ENCODE results near the gene MAP1LC3B. TPM values are rescaled to one million over a fixed set of nuclear protein-coding genes. Genes with fewer than 3 reads are reported as not detected.

MAP1LC3B gene
- 31.3 TPM for polyA plus RNA-seq (2012; ENCODE audit: low read depth, missing spikeins)

GRCh38 chr16:87391950-87392820, at the start of gene MAP1LC3B:
TSS of gene MAP1LC3B (plus strand) at chr16:87392336. CDS start at chr16:87392428, 92 bp downstream.
- peak; percentile 92 for DNase-seq (ENCODE audit: insufficient read length, low spot score)
- FAIRE-seq: peak; percentile 96
- TF ChIP-seq POU2F2 (IDR thresholded peaks at IDR 0.05; ENCODE audit: low read depth, low read length) (peak; percentile 28; the same call in 1 of the 2 replicates), PAX5 (IDR thresholded peaks at IDR 0.05; ENCODE audit: insufficient read depth, low read length, severe bottlenecking) (no peak), TAF1 (IDR thresholded peaks at IDR 0.05; ENCODE audit: low read depth, low read length) (peak; percentile 93), SPI1 (IDR thresholded peaks at IDR 0.05; ENCODE audit: low read depth, low read length) (peak; percentile 46), POLR2AphosphoS5 (IDR thresholded peaks at IDR 0.05; ENCODE audit: low read depth, low read length) (peak; percentile 55), POLR2A (IDR thresholded peaks at IDR 0.05; ENCODE audit: low read depth, low read length) (peak; percentile 66)

GRCh38 chr16:87342504-87342903, 49.6 kb upstream of the MAP1LC3B start:
- FAIRE-seq: no peak
- no peak for DNase-seq (ENCODE audit: insufficient read length, low spot score)
- TF ChIP-seq POLR2AphosphoS5 (IDR thresholded peaks at IDR 0.05; ENCODE audit: low read depth, low read length) (no peak), TAF1 (IDR thresholded peaks at IDR 0.05; ENCODE audit: low read depth, low read length) (no peak), SPI1 (IDR thresholded peaks at IDR 0.05; ENCODE audit: low read depth, low read length) (no peak), PAX5 (IDR thresholded peaks at IDR 0.05; ENCODE audit: insufficient read depth, low read length, severe bottlenecking) (no peak), POU2F2 (IDR thresholded peaks at IDR 0.05; ENCODE audit: low read depth, low read length) (no peak), POLR2A (IDR thresholded peaks at IDR 0.05; ENCODE audit: low read depth, low read length) (no peak)

GRCh38 chr16:87342978-87343752, 49.0 kb upstream of the MAP1LC3B start:
- TF ChIP-seq POLR2A (IDR thresholded peaks at IDR 0.05; ENCODE audit: low read depth, low read length): no peak
- TF ChIP-seq POU2F2 (IDR thresholded peaks at IDR 0.05; ENCODE audit: low read depth, low read length): no peak
- no peak for TF ChIP-seq TAF1 (IDR thresholded peaks at IDR 0.05; ENCODE audit: low read depth, low read length)
- TF ChIP-seq PAX5 (IDR thresholded peaks at IDR 0.05; ENCODE audit: insufficient read depth, low read length, severe bottlenecking): no peak
- no peak for FAIRE-seq
- DNase-seq (ENCODE audit: insufficient read length, low spot score): no peak

GRCh38 chr16:87343753-87344050, 48.4 kb upstream of the MAP1LC3B start:
- no peak for TF ChIP-seq POU2F2 (IDR thresholded peaks at IDR 0.05; ENCODE audit: low read depth, low read length)
- no peak for DNase-seq (ENCODE audit: insufficient read length, low spot score)
- FAIRE-seq: no peak

GRCh38 chr16:87344165-87344930, 47.8 kb upstream of the MAP1LC3B start:
- DNase-seq (ENCODE audit: insufficient read length, low spot score): no peak
- no peak for FAIRE-seq
- TF ChIP-seq TAF1 (IDR thresholded peaks at IDR 0.05; ENCODE audit: low read depth, low read length): no peak

GRCh38 chr16:87344931-87345631, 47.1 kb upstream of the MAP1LC3B start:
- TF ChIP-seq SPI1 (IDR thresholded peaks at IDR 0.05; ENCODE audit: low read depth, low read length) (no peak), POU2F2 (IDR thresholded peaks at IDR 0.05; ENCODE audit: low read depth, low read length) (no peak), TAF1 (IDR thresholded peaks at IDR 0.05; ENCODE audit: low read depth, low read length) (no peak)
- no peak for FAIRE-seq
- DNase-seq (ENCODE audit: insufficient read length, low spot score): no peak

GRCh38 chr16:87345726-87346424, 46.3 kb upstream of the MAP1LC3B start:
- no peak for DNase-seq (ENCODE audit: insufficient read length, low spot score)
- TF ChIP-seq TAF1 (IDR thresholded peaks at IDR 0.05; ENCODE audit: low read depth, low read length): no peak
- TF ChIP-seq SPI1 (IDR thresholded peaks at IDR 0.05; ENCODE audit: low read depth, low read length): no peak
- no peak for TF ChIP-seq POU2F2 (IDR thresholded peaks at IDR 0.05; ENCODE audit: low read depth, low read length)
- TF ChIP-seq PAX5 (IDR thresholded peaks at IDR 0.05; ENCODE audit: insufficient read depth, low read length, severe bottlenecking): no peak
- no peak for TF ChIP-seq POLR2A (IDR thresholded peaks at IDR 0.05; ENCODE audit: low read depth, low read length)
- TF ChIP-seq POLR2AphosphoS5 (IDR thresholded peaks at IDR 0.05; ENCODE audit: low read depth, low read length): no peak

GRCh38 chr16:87346517-87347060, 45.5 kb upstream of the MAP1LC3B start:
- no peak for DNase-seq (ENCODE audit: insufficient read length, low spot score)
- FAIRE-seq: no peak
- no peak for TF ChIP-seq SPI1 (IDR thresholded peaks at IDR 0.05; ENCODE audit: low read depth, low read length)
- no peak for TF ChIP-seq TAF1 (IDR thresholded peaks at IDR 0.05; ENCODE audit: low read depth, low read length)
- no peak for TF ChIP-seq POLR2A (IDR thresholded peaks at IDR 0.05; ENCODE audit: low read depth, low read length)
- TF ChIP-seq PAX5 (IDR thresholded peaks at IDR 0.05; ENCODE audit: insufficient read depth, low read length, severe bottlenecking): no peak
- TF ChIP-seq POU2F2 (IDR thresholded peaks at IDR 0.05; ENCODE audit: low read depth, low read length): no peak
- TF ChIP-seq POLR2AphosphoS5 (IDR thresholded peaks at IDR 0.05; ENCODE audit: low read depth, low read length): no peak

More at GRCh38 chr16:87345726-87346424, 46.3 kb upstream of the MAP1LC3B start:
- no peak for FAIRE-seq

Data from GM12891 (cell line).